COLO829 (cell line): ENCODE data around the gene GRIP1.

Experiments used
- DNase-seq: peaks from one replicate; pipeline ENCODE4 v3.0.0; 2012; ENCODE audit warnings: low spot score

GRIP1 gene

GRCh38 chr12:66598608-66599007 is 80.3 kb downstream of the GRIP1 start:
- no peak for DNase-seq

GRCh38 chr12:66598079-66598478 is 80.8 kb downstream of the GRIP1 start:
- no peak for DNase-seq

- DNase-seq: no peak
Measured at GRCh38 chr12:66596199-66596598, 82.7 kb downstream of the GRIP1 start.

GRCh38 chr12:66594688-66595087 is 84.2 kb downstream of the GRIP1 start:
- DNase-seq: no peak

GRCh38 chr12:66590275-66590985 is 88.4 kb downstream of the GRIP1 start:
- no peak for DNase-seq

- DNase-seq: no peak
Measured at GRCh38 chr12:66589095-66589494, 89.8 kb downstream of the GRIP1 start.

- DNase-seq: no peak
Measured at GRCh38 chr12:66587912-66588311, 91.0 kb downstream of the GRIP1 start.

- no peak for DNase-seq
Measured at GRCh38 chr12:66584673-66585072, 94.2 kb downstream of the GRIP1 start.

- DNase-seq: no peak
Measured at GRCh38 chr12:66573605-66574004, 105.3 kb downstream of the GRIP1 start.

GRCh38 chr12:66572845-66573244 is 106.0 kb downstream of the GRIP1 start:
- DNase-seq: no peak

GRCh38 chr12:66571361-66571915 is 107.4 kb downstream of the GRIP1 start:
- peak; percentile 13 for DNase-seq

- no peak for DNase-seq
Measured at GRCh38 chr12:66563220-66563619, 115.7 kb downstream of the GRIP1 start.

GRCh38 chr12:66555113-66555512 is 123.8 kb downstream of the GRIP1 start:
- DNase-seq: no peak

- DNase-seq: no peak
Measured at GRCh38 chr12:66552716-66553115, 126.2 kb downstream of the GRIP1 start.

GRCh38 chr12:66550626-66551025 is 128.2 kb downstream of the GRIP1 start:
- no peak for DNase-seq

- DNase-seq: no peak
Measured at GRCh38 chr12:66549050-66549389, 129.9 kb downstream of the GRIP1 start.

GRCh38 chr12:66548338-66549049 is 130.4 kb downstream of the GRIP1 start:
- no peak for DNase-seq

- DNase-seq: no peak
Measured at GRCh38 chr12:66541426-66541825, 137.4 kb downstream of the GRIP1 start.

- DNase-seq: no peak
Measured at GRCh38 chr12:66539431-66539830, 139.4 kb downstream of the GRIP1 start.

- DNase-seq: no peak
Measured at GRCh38 chr12:66538970-66539369, 139.9 kb downstream of the GRIP1 start.

GRCh38 chr12:66537876-66538275 is 141.0 kb downstream of the GRIP1 start:
- DNase-seq: no peak

GRCh38 chr12:66533767-66534166 is 145.1 kb downstream of the GRIP1 start:
- DNase-seq: no peak

GRCh38 chr12:66531766-66532165 is 147.1 kb downstream of the GRIP1 start:
- DNase-seq: no peak

- no peak for DNase-seq
Measured at GRCh38 chr12:66529934-66530333, 148.9 kb downstream of the GRIP1 start.
